ENCODE data around the gene HAPLN3. TPM values are rescaled to one million over a fixed set of nuclear protein-coding genes. Genes with fewer than 3 reads are reported as not detected.

HAPLN3 gene
- total RNA-seq, 1 donor, result 18.8 TPM

GRCh38 chr15:88838667-88839066 is 56.7 kb downstream of the HAPLN3 start:
- Histone ChIP-seq H3K27ac (ENCODE audit: low read depth, low read length) (no peak overlapping the region), H3K9me3 (ENCODE audit: low read depth, low read length) (no peaks in the 10 kb centered on the region), H3K4me1 (ENCODE audit: insufficient read depth, low read length) (peaks cover 13% of the 10 kb centered on the region), H3K4me3 (ENCODE audit: insufficient read depth, low read length) (no peak overlapping the region), H4K20me1 (ENCODE audit: insufficient read depth, low read length) (no peaks in the 10 kb centered on the region), H3K79me2 (ENCODE audit: insufficient read depth, low read length) (no peaks in the 10 kb centered on the region), H3K4me2 (ENCODE audit: insufficient read depth, low read length) (no peak overlapping the region), H2AFZ (ENCODE audit: low read length) (no peak overlapping the region), H3K36me3 (ENCODE audit: insufficient read depth, low read length) (no peaks in the 10 kb centered on the region), H3K27me3 (ENCODE audit: insufficient read depth, low read length) (peaks cover 3% of the 10 kb centered on the region)
- no peak for TF ChIP-seq CTCF (IDR thresholded peaks at IDR 0.05; ENCODE audit: extremely low read depth, low read depth, low read length)
- no peak for DNase-seq (ENCODE audit: insufficient read length, low spot score, missing footprints)

- H3K4me1 ChIP-seq (ENCODE audit: insufficient read depth, low read length), result peaks cover 23% of the 10 kb centered on the region
- H3K36me3 ChIP-seq (ENCODE audit: insufficient read depth, low read length), result no peaks in the 10 kb centered on the region
- no peaks in the 10 kb centered on the region for H4K20me1 ChIP-seq (ENCODE audit: insufficient read depth, low read length)
- peak; percentile 90 for DNase-seq (ENCODE audit: insufficient read length, low spot score, missing footprints)
- no peak overlapping the region for H3K4me2 ChIP-seq (ENCODE audit: insufficient read depth, low read length)
- H3K79me2 ChIP-seq (ENCODE audit: insufficient read depth, low read length), result no peaks in the 10 kb centered on the region
- no peak overlapping the region for H2AFZ ChIP-seq (ENCODE audit: low read length)
- H3K27ac ChIP-seq (ENCODE audit: low read depth, low read length), result no peak overlapping the region
- TF ChIP-seq CTCF (IDR thresholded peaks at IDR 0.05; ENCODE audit: extremely low read depth, low read depth, low read length), result no peak
- H3K9me3 ChIP-seq (ENCODE audit: low read depth, low read length), result no peaks in the 10 kb centered on the region
- H3K4me3 ChIP-seq (ENCODE audit: insufficient read depth, low read length), result no peak overlapping the region
- no peaks in the 10 kb centered on the region for H3K27me3 ChIP-seq (ENCODE audit: insufficient read depth, low read length)
These were observed 59.7 kb downstream of the HAPLN3 start for GRCh38 chr15:88835646-88836045.

GRCh38 chr15:88835119-88835518 is 60.2 kb downstream of the HAPLN3 start:
- no peak for TF ChIP-seq CTCF (IDR thresholded peaks at IDR 0.05; ENCODE audit: extremely low read depth, low read depth, low read length)
- Histone ChIP-seq H3K27me3 (ENCODE audit: insufficient read depth, low read length) (no peaks in the 10 kb centered on the region), H2AFZ (ENCODE audit: low read length) (no peak overlapping the region), H4K20me1 (ENCODE audit: insufficient read depth, low read length) (no peaks in the 10 kb centered on the region), H3K9me3 (ENCODE audit: low read depth, low read length) (no peaks in the 10 kb centered on the region), H3K4me1 (ENCODE audit: insufficient read depth, low read length) (peaks cover 23% of the 10 kb centered on the region), H3K4me3 (ENCODE audit: insufficient read depth, low read length) (no peak overlapping the region), H3K36me3 (ENCODE audit: insufficient read depth, low read length) (no peaks in the 10 kb centered on the region), H3K79me2 (ENCODE audit: insufficient read depth, low read length) (no peaks in the 10 kb centered on the region), H3K4me2 (ENCODE audit: insufficient read depth, low read length) (no peak overlapping the region), H3K27ac (ENCODE audit: low read depth, low read length) (no peak overlapping the region)
- DNase-seq (ENCODE audit: insufficient read length, low spot score, missing footprints), result no peak

- Histone ChIP-seq H3K4me1 (ENCODE audit: insufficient read depth, low read length) (peaks cover 25% of the 10 kb centered on the region), H3K4me2 (ENCODE audit: insufficient read depth, low read length) (peak overlapping the region; percentile 57), H3K79me2 (ENCODE audit: insufficient read depth, low read length) (no peaks in the 10 kb centered on the region), H3K27me3 (ENCODE audit: insufficient read depth, low read length) (no peaks in the 10 kb centered on the region), H3K27ac (ENCODE audit: low read depth, low read length) (peak overlapping the region; percentile 63), H3K9me3 (ENCODE audit: low read depth, low read length) (no peaks in the 10 kb centered on the region), H4K20me1 (ENCODE audit: insufficient read depth, low read length) (no peaks in the 10 kb centered on the region), H3K36me3 (ENCODE audit: insufficient read depth, low read length) (no peaks in the 10 kb centered on the region), H2AFZ (ENCODE audit: low read length) (peak overlapping the region; percentile 82), H3K4me3 (ENCODE audit: insufficient read depth, low read length) (no peak overlapping the region)
- peak; percentile 86 for TF ChIP-seq CTCF (IDR thresholded peaks at IDR 0.05; ENCODE audit: extremely low read depth, low read depth, low read length)
- peak; percentile 91 for DNase-seq (ENCODE audit: insufficient read length, low spot score, missing footprints)
These were observed 61.0 kb downstream of the HAPLN3 start for GRCh38 chr15:88834211-88834812.

Data from osteoblast (primary cell).